A673 (cell line): ENCODE data around the gene CEBPE. TPM values are rescaled to one million over a fixed set of nuclear protein-coding genes. Genes with fewer than 3 reads are reported as not detected.

Experiments
- BruUV-seq: library from RNA; stranded (reverse); fragments of 400-500 nt; replicated peaks from 2 replicates; lab custom pipeline; 2021; lab: Mats Ljungman, UMichigan
- CTCF ChIA-PET: fragments of 300-600 bp; sonication (Branson Sonifier 250); formaldehyde crosslinking; loops from one replicate; lab custom pipeline; 2022; ENCODE audit warnings: antibody characterized with exemption; lab: Charles Lee
- POLR2A ChIA-PET: fragments of 300-600 bp; sonication (Branson Sonifier 250); formaldehyde crosslinking; loops from one replicate; lab custom pipeline; 2022; ENCODE audit warnings: antibody characterized with exemption; ENCODE audit not compliant: low non-redundant PET; lab: Charles Lee
- DNase-seq: peaks from one replicate; pipeline ENCODE4 v3.0.0-alpha.2; 2015; ENCODE audit warnings: low spot score
- H3K27ac ChIP-seq: fragments of 200-600 bp; sonication (generic); 2 replicates; pipeline ENCODE4 v1.5.1; 2016; ENCODE audit warnings: mixed run types, low read depth, mild to moderate bottlenecking, mixed read lengths, antibody characterized with exemption, low read length; ENCODE audit not compliant: poor library complexity, severe bottlenecking
- H3K27me3 ChIP-seq: fragments of 200-600 bp; sonication (generic); replicated peaks from 2 replicates; pipeline ENCODE4 v1.6.1; 2017; ENCODE audit warnings: mixed run types, low read depth, mild to moderate bottlenecking, mixed read lengths, antibody characterized with exemption, low read length; ENCODE audit not compliant: insufficient read depth, poor library complexity
- H3K36me3 ChIP-seq: fragments of 200-600 bp; sonication (generic); 2 replicates; pipeline ENCODE4 v1.6.1; 2016; ENCODE audit warnings: mixed run types, mild to moderate bottlenecking, mixed read lengths, antibody characterized with exemption, low read length; ENCODE audit not compliant: insufficient read depth, poor library complexity, severe bottlenecking
- H3K4me1 ChIP-seq: fragments of 200-600 bp; sonication (generic); 2 replicates; pipeline ENCODE4 v1.6.1; 2017; ENCODE audit warnings: mixed run types, mild to moderate bottlenecking, mixed read lengths, antibody characterized with exemption, low read length; ENCODE audit not compliant: insufficient read depth, poor library complexity, severe bottlenecking
- H3K4me3 ChIP-seq: fragments of 200-600 bp; sonication (generic); 2 replicates; pipeline ENCODE4 v1.5.1; 2016; ENCODE audit warnings: low read depth, mixed run types, mild to moderate bottlenecking, mixed read lengths, low read length; ENCODE audit not compliant: poor library complexity, severe bottlenecking
- H3K9me3 ChIP-seq: fragments of 200-600 bp; sonication (generic); 2 replicates; pipeline ENCODE4 v1.6.1; 2016; ENCODE audit warnings: mixed run types, low read depth, mild to moderate bottlenecking, mixed read lengths, antibody characterized with exemption, low read length; ENCODE audit not compliant: poor library complexity, severe bottlenecking
- CTCF ChIP-seq: fragments of 300-800, 200-600 bp; sonication (generic); conservative IDR thresholded peaks from 2 replicates; pipeline ENCODE4 v1.5.1; 2017; ENCODE audit warnings: low read depth, mild to moderate bottlenecking, antibody characterized with exemption, low read length, moderate library complexity, mixed read lengths
- EZH2 ChIP-seq: fragments of 200-600 bp; sonication (generic); IDR thresholded peaks from 2 replicates; pipeline ENCODE4 v1.6.1; 2017; ENCODE audit warnings: borderline replicate concordance, low read depth, mild to moderate bottlenecking, mixed read lengths, antibody characterized with exemption, low read length; ENCODE audit not compliant: poor library complexity, severe bottlenecking
- intact Hi-C: fragments of 100-400 bp; cut with micrococcal nuclease; formaldehyde crosslinking; loops from one replicate; pipeline ENCODE4 v1.10.0; 2022; ENCODE audit not compliant: unreplicated experiment
- total RNA-seq: library from RNA; stranded (reverse); gene quantifications from 2 replicates; pipeline ENCODE4 v1.2.3, GENCODE V29; 2021

The CEBPE gene
- total RNA-seq, 1 experiment from 2014 or later: not detected

- POLR2A ChIA-PET: no interaction called here
- intact Hi-C loops: loop anchor here (10.0 kb wide), 1 partner anchor 173 kb away; no protein-coding TSS in a partner anchor
These were observed 3.0 kb upstream of the CEBPE start for GRCh38 chr14:23122086-23122485.

GRCh38 chr14:23121361-23121771 is 2.3 kb upstream of the CEBPE start:
- ChIA-PET CTCF (interaction anchor here (0.6 to 1.9 kb wide), 12 partner anchors 9 to 390 kb away, joined by 3 to 90 read pairs (median 6); partner anchors contain the start of genes HOMEZ and SLC7A8), POLR2A (no interaction called here)
- Histone ChIP-seq H3K4me1 (peaks cover 29% of the 10 kb centered on the region), H3K27me3 (no peaks in the 10 kb centered on the region), H3K36me3 (no peaks in the 10 kb centered on the region), H3K4me3 (no peak overlapping the region), H3K27ac (no peak overlapping the region), H3K9me3 (no peaks in the 10 kb centered on the region)
- intact Hi-C loops: loop anchor here (10.0 kb wide), 1 partner anchor 173 kb away; no protein-coding TSS in a partner anchor
- DNase-seq: no peak
- TF ChIP-seq CTCF: no peak
- TF ChIP-seq EZH2: no peak
- no TSS peak for BruUV-seq

More at GRCh38 chr14:23122086-23122485, 3.0 kb upstream of the CEBPE start:
- DNase-seq: no peak
- Histone ChIP-seq H3K36me3 (no peaks in the 10 kb centered on the region), H3K27ac (no peak overlapping the region), H3K4me1 (peaks cover 29% of the 10 kb centered on the region), H3K27me3 (no peaks in the 10 kb centered on the region), H3K4me3 (no peak overlapping the region), H3K9me3 (no peaks in the 10 kb centered on the region)
- BruUV-seq: no TSS peak
- CTCF ChIA-PET: interaction anchor here (0.6 to 1.9 kb wide), 4 partner anchors 20 to 391 kb away, joined by 3 to 10 read pairs (median 6); no protein-coding TSS in a partner anchor
- no peak for TF ChIP-seq CTCF
- TF ChIP-seq EZH2: no peak

GRCh38 chr14:23120541-23121251 is 1.6 kb upstream of the CEBPE start:
- peak; percentile 100 for TF ChIP-seq CTCF
- no peak for TF ChIP-seq EZH2

More at GRCh38 chr14:23120541-23121251, 1.6 kb upstream of the CEBPE start:
- DNase-seq: peak; percentile 92
- no TSS peak for BruUV-seq
- H3K27me3 ChIP-seq: no peaks in the 10 kb centered on the region
- intact Hi-C loops: loop anchor here (1.0 to 10.0 kb wide), 2 partner anchors 67 to 174 kb away; no protein-coding TSS in a partner anchor
- no peaks in the 10 kb centered on the region for H3K9me3 ChIP-seq
- H3K4me1 ChIP-seq: peaks cover 29% of the 10 kb centered on the region
- no peaks in the 10 kb centered on the region for H3K36me3 ChIP-seq
- ChIA-PET CTCF (interaction anchor here (0.5 to 1.9 kb wide), 32 partner anchors 9 to 729 kb away, joined by 3 to 90 read pairs (median 4); partner anchors contain the start of genes ACIN1, BCL2L2, C14orf119 and HOMEZ), POLR2A (no interaction called here)
- H3K4me3 ChIP-seq: no peak overlapping the region
- no peak overlapping the region for H3K27ac ChIP-seq
